Adrenal gland (tissue), 5 donors: ENCODE measurements around the gene CACHD1.

Experiments
- CTCF ChIP-seq, 6 experiments: fragments of 450-650 bp in 4 of 6; fragments of 200-600 bp in 2 of 6; sonication (generic) in 1 of 6; IDR thresholded peaks; 1 replicate in 5 of 6; 2 replicates in 1 of 6; pipeline versions ENCODE4 v1.5.1 to v1.8.0; 2016 to 2021; ENCODE audit warnings: antibody characterized with exemption in 6 of 6, mild to moderate bottlenecking in 2 of 6, moderate library complexity in 1 of 6
- POLR2A ChIP-seq, 2 donors: fragments of 450-650 bp; IDR thresholded peaks; one replicate each; pipeline ENCODE4 v1.6.1; 2017; ENCODE audit warnings: antibody characterized with exemption in 2 of 2, mild to moderate bottlenecking in 2 of 2, moderate library complexity in 1 of 2
- donor health status: DM: no; HTN: no; CAD: no.

GRCh38 chr1:64523413-64524337, 53.7 kb downstream of the CACHD1 start:
- TF ChIP-seq CTCF (IDR thresholded peaks at IDR 0.05) (no peak), POLR2A (IDR thresholded peaks at IDR 0.05) (no peak)
